Endothelial cell of umbilical vein (primary cell): ENCODE measurements around the gene RASIP1. TPM values are rescaled to one million over a fixed set of nuclear protein-coding genes. Genes with fewer than 3 reads are reported as not detected.

Experiments
- BruUV-seq: library from RNA; stranded (reverse); fragments of 400-500 nt; replicated peaks from 2 replicates; lab custom pipeline; 2021; lab: Mats Ljungman, UMichigan
- CTCF ChIA-PET: fragments of 300-600, 350-600 bp; sonication (Branson Sonifier 250); formaldehyde crosslinking; loops from one replicate; lab custom pipeline; 2021; ENCODE audit warnings: antibody characterized with exemption, inconsistent platforms; lab: Charles Lee
- POLR2A ChIA-PET: fragments of 300-600, 350-600 bp; sonication (Branson Sonifier 250); formaldehyde crosslinking; loops from one replicate; lab custom pipeline; 2021; ENCODE audit warnings: antibody characterized with exemption, inconsistent platforms; lab: Charles Lee
- DNase-seq: peaks from one replicate; pipeline ENCODE4 v3.0.0-alpha.2; 2011; ENCODE audit warnings: low read depth, low spot score
- FAIRE-seq: peaks from 2 replicates; lab custom pipeline; 2011; peaks lifted over from hg19 to GRCh38; lab: Jason Lieb, UNC
- H2AFZ ChIP-seq: 2 replicates; pipeline ENCODE4 v1.6.0; 2012; ENCODE audit warnings: low read depth, low read length, control low read depth, inconsistent platforms
- H3K27ac ChIP-seq: 2 replicates; pipeline ENCODE4 v1.5.1; 2011; ENCODE audit warnings: low read depth, mild to moderate bottlenecking, control low read depth, low read length, moderate library complexity; ENCODE audit not compliant: insufficient read depth
- H3K27me3 ChIP-seq, 2 experiments: 2 replicates each; pipeline versions ENCODE4 v1.6.0 to v1.6.1; 2011; ENCODE audit warnings: low read length in 2 of 2, mixed read lengths in 1 of 2; ENCODE audit not compliant: control insufficient read depth in 2 of 2, insufficient read depth in 2 of 2
- H3K36me3 ChIP-seq, 2 experiments: 2 replicates in 1 of 2; 3 replicates in 1 of 2; pipeline ENCODE4 v1.5.1; 2011; ENCODE audit warnings: low read length in 2 of 2, mild to moderate bottlenecking in 1 of 2, moderate library complexity in 1 of 2; ENCODE audit not compliant: control insufficient read depth in 2 of 2, insufficient read depth in 2 of 2; ENCODE audit errors: extremely low read depth in 1 of 2
- H3K4me1 ChIP-seq: 3 replicates; pipeline ENCODE4 v1.5.1; 2011; ENCODE audit warnings: mild to moderate bottlenecking, low read length; ENCODE audit not compliant: control insufficient read depth, insufficient read depth; ENCODE audit errors: extremely low read depth
- H3K4me2 ChIP-seq: 2 replicates; pipeline ENCODE4 v1.6.1; 2011; ENCODE audit warnings: low read length, control low read depth, mixed read lengths; ENCODE audit not compliant: insufficient read depth
- H3K4me3 ChIP-seq, 3 experiments: fragments of 200-600 bp in 1 of 3; sonication (generic), shearing (Covaris generic) in 1 of 3; replicated peaks in 1 of 3; 2 replicates each; pipeline ENCODE4 v1.5.1; 2011 to 2016; ENCODE audit warnings: control low read depth in 3 of 3, low read length in 3 of 3, mild to moderate bottlenecking in 2 of 3, inconsistent platforms in 1 of 3, low read depth in 1 of 3, moderate library complexity in 1 of 3; ENCODE audit not compliant: insufficient read depth in 1 of 3
- H3K79me2 ChIP-seq: 2 replicates; pipeline ENCODE4 v1.6.0; 2012; ENCODE audit warnings: low read length, inconsistent platforms; ENCODE audit not compliant: control insufficient read depth, insufficient read depth
- H3K9ac ChIP-seq: replicated peaks from 2 replicates; pipeline ENCODE3; 2011; ENCODE audit warnings: low read length, control low read depth; ENCODE audit not compliant: insufficient read depth; ENCODE audit errors: extremely low read depth
- H3K9me1 ChIP-seq: replicated peaks from 3 replicates; pipeline ENCODE4 v1.6.0; 2011; ENCODE audit warnings: mild to moderate bottlenecking, low read length; ENCODE audit not compliant: control insufficient read depth, insufficient read depth; ENCODE audit errors: extremely low read depth
- H3K9me3 ChIP-seq: replicated peaks from 2 replicates; pipeline ENCODE4 v1.5.1; 2012; ENCODE audit warnings: low read length, inconsistent platforms; ENCODE audit not compliant: control insufficient read depth, insufficient read depth
- H4K20me1 ChIP-seq: replicated peaks from 2 replicates; pipeline ENCODE3; 2011; ENCODE audit warnings: mild to moderate bottlenecking, low read length; ENCODE audit not compliant: control insufficient read depth, insufficient read depth; ENCODE audit errors: extremely low read depth
- CTCF ChIP-seq, 2 donors: IDR thresholded peaks; 1 replicate in 1 of 2; 2 replicates in 1 of 2; pipeline ENCODE4 v1.5.1; 2011; ENCODE audit warnings: low read length in 2 of 2, mild to moderate bottlenecking in 2 of 2, moderate library complexity in 2 of 2, control low read depth in 1 of 2, inconsistent platforms in 1 of 2, low read depth in 1 of 2; ENCODE audit not compliant: insufficient read depth in 1 of 2; ENCODE audit errors: extremely low read depth in 1 of 2
- EZH2 ChIP-seq: IDR thresholded peaks from 2 replicates; pipeline ENCODE4 v1.6.1; 2012; ENCODE audit warnings: borderline replicate concordance, low read depth, mild to moderate bottlenecking, moderate library complexity, low read length, inconsistent platforms; ENCODE audit not compliant: severe bottlenecking
- FOS ChIP-seq: IDR thresholded peaks from 2 replicates; pipeline ENCODE4 v1.6.1; 2011; ENCODE audit warnings: mild to moderate bottlenecking, low read length, moderate library complexity, borderline replicate concordance; ENCODE audit not compliant: insufficient read depth
- GATA2 ChIP-seq: IDR thresholded peaks from 2 replicates; pipeline ENCODE4 v1.7.0; 2011; ENCODE audit warnings: low read depth, mild to moderate bottlenecking, moderate library complexity, mixed read lengths, low read length; ENCODE audit not compliant: insufficient read length, insufficient read depth
- JUN ChIP-seq: IDR thresholded peaks from 2 replicates; pipeline ENCODE4 v1.6.1; 2011; ENCODE audit warnings: borderline replicate concordance, low read depth; ENCODE audit not compliant: insufficient read length, insufficient read depth
- MAX ChIP-seq: IDR thresholded peaks from 2 replicates; pipeline ENCODE4 v1.6.1; 2011; ENCODE audit not compliant: insufficient read depth, insufficient read length
- MYC ChIP-seq: IDR thresholded peaks from one replicate; pipeline ENCODE4 v1.6.1; 2011; ENCODE audit warnings: mild to moderate bottlenecking, low read depth, low read length
- POLR2A ChIP-seq: IDR thresholded peaks from 2 replicates; pipeline ENCODE4 v1.6.1; 2012; ENCODE audit warnings: low read depth, mild to moderate bottlenecking, control low read depth, low read length
- POLR2AphosphoS5 ChIP-seq: IDR thresholded peaks from 2 replicates; pipeline ENCODE4 v1.6.1; 2012; ENCODE audit warnings: low read depth, mild to moderate bottlenecking, control low read depth, low read length, moderate library complexity; ENCODE audit not compliant: insufficient read depth
- dilution Hi-C: fragments of 300-500 bp; cut with MboI; formaldehyde crosslinking; loops from one replicate; pipeline ENCODE4 v1.15.0; 2019; ENCODE audit warnings: low sequenced_read_pairs; ENCODE audit not compliant: extremely low pct_ligation_motif_present
- intact Hi-C: fragments of 100-400 bp; cut with micrococcal nuclease; formaldehyde crosslinking; loops from one replicate; pipeline ENCODE4 v1.10.0; 2022
- polyA plus RNA-seq, 4 experiments: library from polyadenylated mRNA; depleted of rRNA in 3 of 4; stranded (reverse) in 3 of 4; unstranded in 1 of 4; fragments of >200 nt; gene quantifications; 2 replicates each; pipeline versions ENCODE4 v1.2.1 to v1.2.3, GENCODE V29; 2011 to 2012; ENCODE audit warnings: missing spikeins in 1 of 4
- total RNA-seq: library from RNA; stranded (reverse); gene quantifications from 2 replicates; pipeline ENCODE4 v1.2.3, GENCODE V29; 2021

Gene RASIP1
- total and polyA plus RNA-seq, 2 donors (not counting 3 experiments of a cell fraction or from before 2014, with no cell fraction given) = 66.2 to 82.1 TPM

DNA sequence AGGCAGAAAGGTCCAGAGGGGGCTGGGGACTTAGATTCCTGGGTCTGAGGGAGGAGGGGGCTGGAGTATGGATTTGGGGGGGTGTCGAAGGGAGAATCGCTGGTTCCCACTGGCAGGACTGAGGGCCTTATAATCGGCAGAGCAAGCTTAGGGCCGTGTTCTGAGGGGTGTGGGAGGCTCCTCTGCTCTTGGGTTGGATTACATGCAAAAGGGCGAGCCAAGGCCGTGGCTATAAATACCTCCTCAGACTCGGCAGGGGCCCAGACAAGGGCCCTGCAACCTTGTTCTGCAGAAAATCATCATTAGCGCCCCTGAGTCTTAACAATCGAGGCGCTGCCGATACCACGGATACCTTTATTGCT lies 20.2 kb downstream of the RASIP1 start:
- dilution Hi-C loops = no loop called here
- Histone ChIP-seq H3K9me1 (no peaks in the 10 kb centered on the region), H3K36me3 (peaks cover 5 to 18% of the 10 kb centered on the region in 2 experiments), H2AFZ (no peak overlapping the region), H3K4me1 (peaks cover 12% of the 10 kb centered on the region), H3K79me2 (no peaks in the 10 kb centered on the region), H3K4me3 (no peak overlapping the region), H3K27me3 (no peaks in the 10 kb centered on the region), H3K4me2 (no peak overlapping the region), H3K9me3 (no peaks in the 10 kb centered on the region), H4K20me1 (no peaks in the 10 kb centered on the region), H3K9ac (no peak overlapping the region), H3K27ac (no peak overlapping the region)
- no TSS peak for BruUV-seq
- DNase-seq (no peak), FAIRE-seq (no peak)
- no peak for TF ChIP-seq EZH2
- no peak for TF ChIP-seq POLR2A
- TF ChIP-seq MAX = no peak
- TF ChIP-seq GATA2 = no peak
- TF ChIP-seq FOS = no peak
- TF ChIP-seq POLR2AphosphoS5 = no peak
- TF ChIP-seq CTCF (IDR thresholded peaks at IDR 0.05; ENCODE audit: extremely low read depth in 1 of 2, insufficient read depth in 1 of 2, low read depth in 1 of 2, low read length in 2 of 2) = no peak
- no peak for TF ChIP-seq MYC
- no peak for TF ChIP-seq JUN
- CTCF ChIA-PET = interaction anchor here (1.2 kb wide), 1 partner anchor 46 kb away, joined by 3 read pairs; no protein-coding TSS in a partner anchor
- POLR2A ChIA-PET = interaction anchor here (0.6 kb wide), 1 partner anchor 1857 kb away, joined by 3 read pairs; no protein-coding TSS in a partner anchor
- intact Hi-C loops = no loop called here
